ENCODE data around the gene FLNB. TPM values are rescaled to one million over a fixed set of nuclear protein-coding genes. Genes with fewer than 3 reads are reported as not detected.

FLNB gene
- total RNA-seq, 1 experiment from 2014 or later, result 309 TPM

GRCh38 chr3:57982561-57983243, 25.5 kb upstream of the FLNB start:
- Histone ChIP-seq H3K4me1 (ENCODE audit: control insufficient read depth, insufficient read depth, low read length) (peaks cover 16% of the 10 kb centered on the region), H3K4me3 (ENCODE audit: low read depth in 2 of 2, low read length in 2 of 2) (no peak overlapping the region), H3K27ac (ENCODE audit: low read length) (peak overlapping the region; percentile 69), H3K9me3 (ENCODE audit: control insufficient read depth, insufficient read depth, low read depth, low read length) (no peaks in the 10 kb centered on the region), H3K36me3 (ENCODE audit: control insufficient read depth, insufficient read depth, low read length) (no peaks in the 10 kb centered on the region), H3K27me3 (ENCODE audit: control insufficient read depth, insufficient read depth, low read length) (no peaks in the 10 kb centered on the region)
- intact Hi-C loops (cut with micrococcal nuclease; ENCODE audit: unreplicated experiment), result no loop called here
- no peak for ATAC-seq
- BruUV-seq (replicated peaks), result no TSS peak
- CTCF ChIA-PET, result no interaction called here
- POLR2A ChIA-PET, result interaction anchor here (0.6 to 0.7 kb wide), 2 partner anchors 22 to 111 kb away, joined by 3 to 4 read pairs; no protein-coding TSS in a partner anchor
- in situ Hi-C loops (cut with HindIII; ENCODE audit: low pct_unique_long_range_greater_than_20kb, low sequenced_read_pairs), result no loop called here
- TF ChIP-seq REST (IDR thresholded peaks at IDR 0.05; ENCODE audit: insufficient read depth in 1 of 2, low read depth in 2 of 2, low read length in 1 of 2) (no peak), POLR2AphosphoS5 (IDR thresholded peaks at IDR 0.05; ENCODE audit: low read depth, low read length) (no peak), SIN3A (IDR thresholded peaks at IDR 0.05; ENCODE audit: borderline replicate concordance, insufficient read depth, low read depth, low read length) (no peak), TCF7L2 (IDR thresholded peaks at IDR 0.05; ENCODE audit: low read depth, low read length) (no peak), CTCF (IDR thresholded peaks at IDR 0.05) (no peak)
- DNase-seq (ENCODE audit: low read depth, low spot score), result no peak

GRCh38 chr3:57983734-57984518, 24.3 kb upstream of the FLNB start:
- Histone ChIP-seq H3K27me3 (ENCODE audit: control insufficient read depth, insufficient read depth, low read length) (no peaks in the 10 kb centered on the region), H3K4me3 (ENCODE audit: low read depth in 2 of 2, low read length in 2 of 2) (no peak overlapping the region), H3K4me1 (ENCODE audit: control insufficient read depth, insufficient read depth, low read length) (peaks cover 12% of the 10 kb centered on the region), H3K27ac (ENCODE audit: low read length) (peak overlapping the region; percentile 69), H3K9me3 (ENCODE audit: control insufficient read depth, insufficient read depth, low read depth, low read length) (no peaks in the 10 kb centered on the region), H3K36me3 (ENCODE audit: control insufficient read depth, insufficient read depth, low read length) (no peaks in the 10 kb centered on the region)
- DNase-seq (ENCODE audit: low read depth, low spot score), result peak; percentile 61
- peak; percentile 66 for ATAC-seq
- intact Hi-C loops (cut with micrococcal nuclease; ENCODE audit: unreplicated experiment), result no loop called here
- BruUV-seq (replicated peaks), result no TSS peak
- CTCF ChIA-PET, result interaction anchor here (1.3 kb wide), 1 partner anchor 20 kb away, joined by 7 read pairs; no protein-coding TSS in a partner anchor
- in situ Hi-C loops (cut with HindIII; ENCODE audit: low pct_unique_long_range_greater_than_20kb, low sequenced_read_pairs), result no loop called here
- TF ChIP-seq REST (IDR thresholded peaks at IDR 0.05; ENCODE audit: insufficient read depth in 1 of 2, low read depth in 2 of 2, low read length in 1 of 2) (no peak), POLR2AphosphoS5 (IDR thresholded peaks at IDR 0.05; ENCODE audit: low read depth, low read length) (no peak), CTCF (IDR thresholded peaks at IDR 0.05) (no peak), SIN3A (IDR thresholded peaks at IDR 0.05; ENCODE audit: borderline replicate concordance, insufficient read depth, low read depth, low read length) (no peak), TCF7L2 (IDR thresholded peaks at IDR 0.05; ENCODE audit: low read depth, low read length) (no peak)
- POLR2A ChIA-PET, result no interaction called here

Measured in Panc1 (cell line).